ELR (cell line): ENCODE data around the gene PNMA8C.
"Not testable (repeated sequence)": the region's sequence is repeated elsewhere in the genome, so short reads cannot be mapped to it uniquely, and the experiment has no call there.

Source experiments
- DNase-seq: peaks from one replicate; pipeline ENCODE4 v3.0.0-alpha.2; 2015; ENCODE audit warnings: low read depth

PNMA8C gene

GRCh38 chr19:46447006-46447405 is 18.3 kb upstream of the PNMA8C start:
- no peak for DNase-seq

- DNase-seq: no peak
Observed at GRCh38 chr19:46446021-46446420, 17.3 kb upstream of the PNMA8C start.

- DNase-seq: peak; percentile 70
Observed at GRCh38 chr19:46442808-46443450, 14.2 kb upstream of the PNMA8C start.

GRCh38 chr19:46441866-46442265 is 13.1 kb upstream of the PNMA8C start:
- DNase-seq: no peak

GRCh38 chr19:46435689-46436088 is 7.0 kb upstream of the PNMA8C start:
- not testable (repeated sequence) for DNase-seq

- DNase-seq: no peak
Observed at GRCh38 chr19:46435009-46435408, 6.3 kb upstream of the PNMA8C start.

- not testable (repeated sequence) for DNase-seq
Observed at GRCh38 chr19:46433470-46433869, 4.7 kb upstream of the PNMA8C start.

GRCh38 chr19:46431824-46432223 is 3.1 kb upstream of the PNMA8C start:
- DNase-seq: no peak

GRCh38 chr19:46429999-46430398 is 1.3 kb upstream of the PNMA8C start:
- DNase-seq: no peak

- no peak for DNase-seq
Observed at GRCh38 chr19:46427518-46428045, 1.2 kb downstream of the PNMA8C start.

GRCh38 chr19:46426506-46427162 is 2.1 kb downstream of the PNMA8C start:
- DNase-seq: peak; percentile 77

GRCh38 chr19:46426035-46426505 is 2.7 kb downstream of the PNMA8C start:
- peak; percentile 35 for DNase-seq

- DNase-seq: no peak
Observed at GRCh38 chr19:46423188-46423587, 5.5 kb downstream of the PNMA8C start.

- no peak for DNase-seq
Observed at GRCh38 chr19:46422344-46422743, 6.4 kb downstream of the PNMA8C start.

- DNase-seq: no peak
Observed at GRCh38 chr19:46420056-46420455, 8.7 kb downstream of the PNMA8C start.

GRCh38 chr19:46415804-46416709 is 12.7 kb downstream of the PNMA8C start:
- peak; percentile 78 for DNase-seq

GRCh38 chr19:46414899-46415298 is 13.8 kb downstream of the PNMA8C start:
- DNase-seq: not testable (repeated sequence)

GRCh38 chr19:46413262-46414031 is 15.3 kb downstream of the PNMA8C start, which contains the start of gene CCDC8:
CCDC8 (minus strand) TSS chr19:46413564; CDS start chr19:46412810, 754 bp downstream.
- DNase-seq: peak; percentile 61

- no peak for DNase-seq
Observed at GRCh38 chr19:46412650-46413261, 16.0 kb downstream of the PNMA8C start.

- no peak for DNase-seq
Observed at GRCh38 chr19:46411925-46412649, 16.6 kb downstream of the PNMA8C start.
